Activated effector memory CD4-positive, alpha-beta T cell treated with anti-CD3 and anti-CD28 coated beads, Interleukin-2, amount 50 U/mL, for 16 hours (primary cell): Measurements from ENCODE around the gene MCM7.
A peak's percentile ranks its signal among the peaks of the same experiment; 100 is the strongest.

Experiments used
- DNase-seq: peaks from one replicate; pipeline ENCODE4 v3.0.0-alpha.2; 2020

Gene MCM7

GRCh38 chr7:100065452-100066186 is 35.6 kb downstream of the MCM7 start:
- no peak for DNase-seq

GRCh38 chr7:100064162-100064561 is 37.0 kb downstream of the MCM7 start:
- DNase-seq, result no peak

- DNase-seq, result no peak
These were observed 37.8 kb downstream of the MCM7 start for GRCh38 chr7:100063376-100063775.

- no peak for DNase-seq
These were observed 39.5 kb downstream of the MCM7 start for GRCh38 chr7:100061518-100062193.

GRCh38 chr7:100059251-100059739 is 41.9 kb downstream of the MCM7 start:
- DNase-seq, result no peak

GRCh38 chr7:100057006-100057405 is 44.2 kb downstream of the MCM7 start:
- no peak for DNase-seq

- DNase-seq, result no peak
These were observed 48.0 kb downstream of the MCM7 start for GRCh38 chr7:100053215-100053614.

GRCh38 chr7:100051611-100052010 is 49.6 kb downstream of the MCM7 start:
- DNase-seq, result no peak

GRCh38 chr7:100049441-100050291 is 51.5 kb downstream of the MCM7 start, which contains the start of gene ZSCAN21:
ZSCAN21 (plus strand) TSS chr7:100049774; CDS start chr7:100057007, 7,233 bp downstream.
- DNase-seq, result peak; percentile 94

GRCh38 chr7:100048680-100049079 is 52.5 kb downstream of the MCM7 start:
- DNase-seq, result no peak

GRCh38 chr7:100044718-100045117 is 56.5 kb downstream of the MCM7 start:
- DNase-seq, result no peak
